B cell (primary cell): ENCODE data around the gene KRTAP10-1. TPM values are rescaled to one million over a fixed set of nuclear protein-coding genes. Genes with fewer than 3 reads are reported as not detected.

ENCODE experiments used
- ATAC-seq: fragments of 200-7000 bp; cut with Tn5 transposase; one replicate; pipeline ENCODE4 v1.10.0; 2021; ENCODE audit warnings: low read depth, mild to moderate bottlenecking, moderate number of reproducible peaks, moderate library complexity
- CTCF ChIA-PET: fragments of 350-600 bp; sonication (Branson Sonifier 250); formaldehyde crosslinking; loops from one replicate; lab custom pipeline; 2021; ENCODE audit warnings: antibody characterized with exemption, inconsistent platforms; lab: Charles Lee
- POLR2A ChIA-PET: fragments of 350-600 bp; sonication (Branson Sonifier 250); formaldehyde crosslinking; loops from one replicate; lab custom pipeline; 2021; ENCODE audit warnings: antibody characterized with exemption; lab: Charles Lee
- DNase-seq: peaks from one replicate; pipeline ENCODE4 v3.0.0; 2013
- H2AFZ ChIP-seq: 2 replicates; pipeline ENCODE4 v1.6.1; 2012; ENCODE audit warnings: mild to moderate bottlenecking, low read depth, low read length; ENCODE audit not compliant: insufficient read depth, poor library complexity, severe bottlenecking
- H3K27ac ChIP-seq, 2 donors: 1 replicate in 1 of 2; 2 replicates in 1 of 2; pipeline ENCODE4 v1.5.1; 2012 to 2013; ENCODE audit warnings: low read length in 2 of 2, mild to moderate bottlenecking in 2 of 2, moderate library complexity in 1 of 2
- H3K27me3 ChIP-seq, 4 experiments: fragments of 200-600 bp in 1 of 4; sonication (generic) in 1 of 4; replicated peaks in 1 of 4; 1 replicate in 2 of 4; 2 replicates in 2 of 4; pipeline versions ENCODE4 v1.6.1 to v1.7.0; 2013 to 2016; ENCODE audit warnings: low read length in 3 of 4, mild to moderate bottlenecking in 2 of 4, mixed read lengths in 1 of 4, moderate library complexity in 1 of 4; ENCODE audit not compliant: insufficient read depth in 4 of 4, control insufficient read depth in 3 of 4; ENCODE audit errors: control extremely low read depth in 1 of 4
- H3K36me3 ChIP-seq, 2 experiments: replicated peaks in 1 of 2; 1 replicate in 1 of 2; 2 replicates in 1 of 2; pipeline versions ENCODE4 v1.6.1 to v1.7.1; 2013; ENCODE audit warnings: low read length in 1 of 2; ENCODE audit not compliant: insufficient read depth in 2 of 2, control insufficient read depth in 1 of 2; ENCODE audit errors: control extremely low read depth in 1 of 2, extremely low read depth in 1 of 2
- H3K4me1 ChIP-seq, 2 donors: fragments of 200-600 bp in 1 of 2; sonication (generic) in 1 of 2; 1 replicate in 1 of 2; 2 replicates in 1 of 2; pipeline versions ENCODE4 v1.5.1 to v1.6.1; 2013 to 2017; ENCODE audit warnings: low read length in 2 of 2; ENCODE audit not compliant: control insufficient read depth in 2 of 2, insufficient read depth in 2 of 2
- H3K4me2 ChIP-seq: replicated peaks from 2 replicates; pipeline ENCODE3; 2012; ENCODE audit warnings: mild to moderate bottlenecking, low read depth, low read length; ENCODE audit not compliant: poor library complexity, severe bottlenecking
- H3K4me3 ChIP-seq, 5 experiments: fragments of 200-600 bp in 1 of 5; sonication (generic) in 1 of 5; 1 replicate in 3 of 5; 2 replicates in 2 of 5; pipeline versions ENCODE4 v1.5.1 to v1.7.0; 2011 to 2016; ENCODE audit warnings: low read length in 4 of 5, mild to moderate bottlenecking in 4 of 5, low read depth in 2 of 5, control low read depth in 1 of 5, moderate library complexity in 1 of 5; ENCODE audit not compliant: insufficient read depth in 1 of 5; ENCODE audit errors: control extremely low read depth in 1 of 5, extremely low read depth in 1 of 5
- H3K79me2 ChIP-seq: fragments of 200-600 bp; sonication (generic); one replicate; pipeline ENCODE4 v1.6.0; 2016; ENCODE audit warnings: low read length; ENCODE audit not compliant: control insufficient read depth, insufficient read depth
- H3K9ac ChIP-seq: fragments of 200-600 bp; sonication (generic); 2 replicates; pipeline ENCODE4 v1.6.1; 2017; ENCODE audit warnings: mild to moderate bottlenecking, low read length, moderate library complexity
- H3K9me3 ChIP-seq, 3 donors: one replicate each; pipeline versions ENCODE4 v1.6.1 to v1.7.1; 2013; ENCODE audit warnings: low read length in 2 of 3; ENCODE audit not compliant: control insufficient read depth in 2 of 3, insufficient read depth in 1 of 3; ENCODE audit errors: control extremely low read depth in 1 of 3
- H4K20me1 ChIP-seq: 2 replicates; pipeline ENCODE4 v1.6.0; 2012; ENCODE audit warnings: mild to moderate bottlenecking, low read length; ENCODE audit not compliant: insufficient read depth, control insufficient read depth, poor library complexity, severe bottlenecking
- H3K27ac Mint-ChIP-seq: one replicate; pipeline ENCODE4 v1.8.0; 2021; ENCODE audit warnings: mixed read lengths
- H3K27me3 Mint-ChIP-seq: one replicate; pipeline ENCODE4 v1.8.0; 2021; ENCODE audit warnings: mixed read lengths
- H3K4me1 Mint-ChIP-seq: one replicate; pipeline ENCODE4 v1.8.0; 2021; ENCODE audit warnings: mixed read lengths
- H3K4me3 Mint-ChIP-seq: one replicate; pipeline ENCODE4 v1.8.0; 2021; ENCODE audit warnings: mixed read lengths
- H3K9me3 Mint-ChIP-seq: one replicate; pipeline ENCODE4 v1.8.0; 2022; ENCODE audit warnings: mixed read lengths; ENCODE audit not compliant: insufficient read depth
- EZH2 ChIP-seq: IDR thresholded peaks from 2 replicates; pipeline ENCODE4 v1.6.1; 2012; ENCODE audit warnings: borderline replicate concordance, low read depth, mild to moderate bottlenecking, moderate library complexity, low read length; ENCODE audit not compliant: insufficient read depth, poor library complexity, severe bottlenecking
- WGBS: methylation state at CpG from one replicate; pipeline ENCODE4 v1.1.5; 2013; ENCODE audit warnings: missing lambda C conversion rate; ENCODE audit not compliant: insufficient coverage; 5-methylcytosine and 5-hydroxymethylcytosine counted together
- intact Hi-C: fragments of 100-400 bp; cut with micrococcal nuclease; formaldehyde crosslinking; loops from one replicate; pipeline ENCODE4 v1.10.0; 2022
- polyA plus RNA-seq: library from polyadenylated mRNA; depleted of rRNA; stranded (reverse); fragments of >200 nt; gene quantifications from 2 replicates; pipeline ENCODE4 v1.2.3, GENCODE V29; 2012
- total RNA-seq, 2 donors: library from RNA; stranded (reverse); fragments of 120-200 nt in 1 of 2; gene quantifications; 1 replicate in 1 of 2; 2 replicates in 1 of 2; pipeline versions ENCODE4 v1.2.3 to v1.2.4, GENCODE V29; 2013 to 2022
- TF ChIP-seq, protein P1 (sequence below): fragments of 200-600 bp; IDR thresholded peaks from one replicate; pipeline ENCODE4 v1.8.0; 2022; ENCODE audit warnings: antibody characterized with exemption, mild to moderate bottlenecking

Gene KRTAP10-1
- total and polyA plus RNA-seq, 2 donors (not counting 1 experiment from before 2014, with no cell fraction given), result not detected

DNA sequence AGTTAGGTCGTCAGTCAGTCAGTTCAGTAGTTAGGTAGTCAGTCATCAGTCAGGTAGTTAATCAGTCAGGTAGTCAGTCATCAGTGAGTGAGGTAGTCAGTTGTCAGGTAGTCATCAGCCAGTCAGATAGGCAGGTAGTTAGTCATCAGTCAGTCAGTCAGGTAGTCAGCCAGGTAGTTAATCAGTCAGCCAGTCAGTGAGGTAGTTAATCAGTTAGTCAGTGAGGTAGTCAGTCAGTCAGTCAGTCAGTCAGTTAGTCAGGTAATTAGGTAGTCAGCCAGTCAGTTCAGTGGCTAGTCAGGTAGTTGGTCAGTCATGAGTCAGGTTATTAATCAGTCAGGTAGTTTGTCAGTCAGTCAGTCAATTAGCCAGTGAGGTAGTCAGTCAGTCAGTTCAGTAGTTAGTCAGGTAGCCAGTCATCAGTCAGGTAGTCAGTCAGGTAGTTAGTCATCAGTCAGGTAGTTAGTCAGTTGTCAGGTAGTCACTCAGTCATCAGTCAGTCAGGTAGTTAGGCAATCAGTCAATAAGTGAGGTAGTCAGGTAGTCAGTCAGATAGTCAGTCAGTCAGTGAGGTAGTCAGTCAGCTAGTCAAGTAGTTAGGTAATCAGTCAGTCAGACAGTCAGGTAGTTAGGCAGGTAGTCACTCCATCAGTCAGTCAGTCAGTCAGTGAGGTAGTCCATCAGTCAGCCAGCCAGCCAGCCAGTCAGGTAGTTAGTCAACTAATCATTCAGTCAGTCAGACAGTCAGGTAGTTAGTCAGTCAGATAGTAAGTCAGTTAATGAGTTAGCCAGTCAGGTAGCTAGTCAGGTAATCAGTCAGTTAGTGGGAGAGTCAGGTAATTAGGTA lies 16.2 kb downstream of the KRTAP10-1 start:
- no peak overlapping the region for H3K9ac ChIP-seq
- H3K27me3 Mint-ChIP-seq, result peaks cover 4% of the 10 kb centered on the region
- intact Hi-C loops, result no loop called here
- no peaks in the 10 kb centered on the region for H3K9me3 ChIP-seq
- no peaks in the 10 kb centered on the region for H3K4me1 ChIP-seq
- WGBS, result 58% methylated on average over 1 of the region's 1 CpG
- no peak overlapping the region for H2AFZ ChIP-seq
- H3K36me3 ChIP-seq, result no peaks in the 10 kb centered on the region
- ChIA-PET CTCF (no interaction called here), POLR2A (no interaction called here)
- DNase-seq, result no peak
- no peak for ATAC-seq
- peaks cover 0 to 5% (median 0%) of the 10 kb centered on the region in 4 experiments for H3K27me3 ChIP-seq
- no peak overlapping the region for H3K4me3 ChIP-seq
- no peaks in the 10 kb centered on the region for H3K9me3 Mint-ChIP-seq
- H3K27ac ChIP-seq, result no peak overlapping the region
- H3K4me1 Mint-ChIP-seq, result no peaks in the 10 kb centered on the region
- H3K4me2 ChIP-seq, result no peak overlapping the region
- H4K20me1 ChIP-seq, result no peaks in the 10 kb centered on the region
- no peak overlapping the region for H3K4me3 Mint-ChIP-seq
- no peaks in the 10 kb centered on the region for H3K79me2 ChIP-seq
- H3K27ac Mint-ChIP-seq, result no peak overlapping the region
- no peak for TF ChIP-seq EZH2
- TF ChIP-seq, protein P1, sequence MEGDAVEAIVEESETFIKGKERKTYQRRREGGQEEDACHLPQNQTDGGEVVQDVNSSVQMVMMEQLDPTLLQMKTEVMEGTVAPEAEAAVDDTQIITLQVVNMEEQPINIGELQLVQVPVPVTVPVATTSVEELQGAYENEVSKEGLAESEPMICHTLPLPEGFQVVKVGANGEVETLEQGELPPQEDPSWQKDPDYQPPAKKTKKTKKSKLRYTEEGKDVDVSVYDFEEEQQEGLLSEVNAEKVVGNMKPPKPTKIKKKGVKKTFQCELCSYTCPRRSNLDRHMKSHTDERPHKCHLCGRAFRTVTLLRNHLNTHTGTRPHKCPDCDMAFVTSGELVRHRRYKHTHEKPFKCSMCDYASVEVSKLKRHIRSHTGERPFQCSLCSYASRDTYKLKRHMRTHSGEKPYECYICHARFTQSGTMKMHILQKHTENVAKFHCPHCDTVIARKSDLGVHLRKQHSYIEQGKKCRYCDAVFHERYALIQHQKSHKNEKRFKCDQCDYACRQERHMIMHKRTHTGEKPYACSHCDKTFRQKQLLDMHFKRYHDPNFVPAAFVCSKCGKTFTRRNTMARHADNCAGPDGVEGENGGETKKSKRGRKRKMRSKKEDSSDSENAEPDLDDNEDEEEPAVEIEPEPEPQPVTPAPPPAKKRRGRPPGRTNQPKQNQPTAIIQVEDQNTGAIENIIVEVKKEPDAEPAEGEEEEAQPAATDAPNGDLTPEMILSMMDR, result no peak

DNA sequence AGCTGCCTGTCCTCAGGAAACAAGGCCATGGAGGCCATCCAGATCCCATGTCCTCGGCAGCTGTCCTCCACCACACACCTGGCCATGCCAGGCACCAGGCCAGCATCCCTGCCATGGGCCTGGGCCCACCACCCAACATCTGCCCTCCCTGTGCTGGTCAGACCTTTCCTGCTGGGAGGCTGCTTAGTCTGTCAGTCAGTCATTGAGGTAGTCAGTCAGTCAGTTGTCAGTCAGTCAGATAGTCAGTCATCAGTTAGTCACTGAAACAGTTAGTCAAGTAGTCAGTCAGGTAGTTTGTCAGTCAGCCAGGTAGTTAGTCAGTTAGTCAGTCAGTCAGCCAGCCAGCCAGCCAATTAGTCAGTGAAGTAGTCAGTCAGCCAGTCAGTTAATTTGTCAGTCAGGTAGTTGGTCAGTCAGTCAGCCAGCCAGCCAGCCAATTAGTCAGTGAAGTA lies 17.2 kb downstream of the KRTAP10-1 start:
- TF ChIP-seq EZH2, result no peak
- TF ChIP-seq, protein P1, result no peak
- H3K9me3 Mint-ChIP-seq, result no peaks in the 10 kb centered on the region
- CTCF ChIA-PET, result no interaction called here
- H3K4me2 ChIP-seq, result no peak overlapping the region
- ATAC-seq, result no peak
- H3K4me3 ChIP-seq, result no peak overlapping the region
- H3K4me3 Mint-ChIP-seq, result no peak overlapping the region
- H2AFZ ChIP-seq, result no peak overlapping the region
- H3K4me1 ChIP-seq, result no peaks in the 10 kb centered on the region
- H3K4me1 Mint-ChIP-seq, result no peaks in the 10 kb centered on the region
- H3K79me2 ChIP-seq, result no peaks in the 10 kb centered on the region
- intact Hi-C loops, result no loop called here
- no peaks in the 10 kb centered on the region for H3K9me3 ChIP-seq
- no peaks in the 10 kb centered on the region for H4K20me1 ChIP-seq
- no peaks in the 10 kb centered on the region for H3K36me3 ChIP-seq
- no peak overlapping the region for H3K27ac Mint-ChIP-seq
- no peak overlapping the region for H3K27ac ChIP-seq
- no peak overlapping the region for H3K9ac ChIP-seq
- peaks cover 4% of the 10 kb centered on the region for H3K27me3 Mint-ChIP-seq
- DNase-seq, result no peak
- 88% methylated on average over 1 of the region's 1 CpG for WGBS
- peaks cover 0 to 5% (median 0%) of the 10 kb centered on the region in 4 experiments for H3K27me3 ChIP-seq
- POLR2A ChIA-PET, result no interaction called here
